Fibroblast of the aortic adventitia (primary cell): ENCODE data around the gene FBL. TPM values are rescaled to one million over a fixed set of nuclear protein-coding genes. Genes with fewer than 3 reads are reported as not detected.

ENCODE experiments used
- DNase-seq: peaks from one replicate; pipeline ENCODE4 v3.0.0-alpha.2; 2010; ENCODE audit warnings: low read depth
- H3K4me3 ChIP-seq: 2 replicates; pipeline ENCODE4 v1.5.1; 2011; ENCODE audit warnings: low read depth, mild to moderate bottlenecking, control low read depth, low read length, moderate library complexity
- CTCF ChIP-seq: IDR thresholded peaks from 2 replicates; pipeline ENCODE4 v1.5.1; 2011; ENCODE audit warnings: mild to moderate bottlenecking, low read length, control low read depth, inconsistent platforms; ENCODE audit not compliant: insufficient read depth
- total RNA-seq: library from RNA; depleted of rRNA; stranded (reverse); fragments of >200 nt; gene quantifications from 2 replicates; pipeline ENCODE4 v1.2.3, GENCODE V29; 2012; ENCODE audit warnings: low replicate concordance

FBL gene
- total RNA-seq, 1 donor: 162 TPM

DNA sequence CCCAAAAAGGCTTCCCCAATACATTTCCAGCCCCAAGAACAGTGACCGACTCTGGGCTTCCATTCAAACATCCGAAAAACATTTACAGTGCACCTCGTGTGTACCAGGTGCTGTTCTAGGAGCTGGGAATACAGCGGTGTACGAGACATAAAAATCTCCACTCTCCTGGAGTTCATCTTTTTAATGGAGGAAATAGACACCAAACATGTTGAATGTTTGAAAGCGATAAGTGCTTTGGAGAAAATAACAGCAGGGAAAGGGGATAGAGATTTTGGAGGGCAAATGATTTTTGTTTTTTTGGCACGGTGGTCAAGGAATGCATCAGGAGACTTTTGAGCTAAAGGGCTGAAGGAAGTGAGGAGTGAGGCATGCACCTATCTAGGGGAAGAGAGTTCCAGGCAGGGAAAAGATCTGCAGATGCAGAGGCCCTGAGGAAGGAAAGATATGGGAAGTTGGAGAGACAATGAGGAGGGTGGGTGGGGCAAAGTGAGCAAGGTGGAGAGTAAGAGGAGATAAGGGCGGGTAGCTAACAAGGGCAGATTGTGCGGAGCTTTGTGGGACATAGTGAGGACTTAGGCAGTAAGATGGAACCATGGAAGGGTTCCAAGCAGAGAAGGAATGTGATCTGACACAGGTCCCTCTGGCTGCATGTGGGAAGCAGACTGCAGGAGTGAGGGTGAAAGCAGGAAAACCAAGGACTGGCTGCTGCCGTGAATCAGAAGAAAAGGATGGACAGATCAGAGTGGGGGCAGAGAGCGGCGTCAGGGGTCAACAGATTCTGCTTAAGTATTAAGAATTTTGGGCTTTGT is 703 bp upstream of the FBL start:
- TF ChIP-seq CTCF: no peak
- peak overlapping the region; percentile 64 for H3K4me3 ChIP-seq
- peak; percentile 15 for DNase-seq

- H3K4me3 ChIP-seq: peak overlapping the region; percentile 95
- DNase-seq: peak; percentile 22
- TF ChIP-seq CTCF: peak; percentile 19
These were observed 621 bp downstream of the FBL start for GRCh38 chr19:39845584-39845932.

DNA sequence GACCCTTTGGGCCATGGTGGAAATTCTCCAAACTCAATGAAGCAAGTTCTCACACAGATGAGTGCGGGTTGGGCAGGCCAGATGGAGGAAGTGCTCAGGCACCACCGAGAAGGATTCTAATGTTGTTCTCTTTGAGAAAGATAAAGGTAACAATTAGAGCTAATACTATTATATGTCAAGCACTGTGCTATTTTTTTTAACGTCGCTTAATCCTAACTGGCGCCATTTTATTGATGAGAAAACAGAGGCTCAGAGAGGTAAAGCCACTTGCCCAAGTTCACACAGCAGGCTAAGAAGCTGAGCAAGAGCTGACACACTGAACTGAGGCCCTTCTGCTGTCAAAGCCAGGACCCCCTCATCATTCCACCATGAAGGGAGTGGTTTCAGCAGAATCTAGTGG is 1.0 kb downstream of the FBL start:
- TF ChIP-seq CTCF: no peak
- DNase-seq: no peak
- H3K4me3 ChIP-seq: peak overlapping the region; percentile 95

- peak; percentile 70 for DNase-seq
- peak; percentile 74 for TF ChIP-seq CTCF
- H3K4me3 ChIP-seq: peak overlapping the region; percentile 95
These were observed 2.0 kb downstream of the FBL start for GRCh38 chr19:39843919-39844793.

- DNase-seq: no peak
- H3K4me3 ChIP-seq: no peak overlapping the region
- TF ChIP-seq CTCF: no peak
These were observed 3.3 kb downstream of the FBL start for GRCh38 chr19:39842693-39843435.

- no peak for DNase-seq
- H3K4me3 ChIP-seq: no peak overlapping the region
- no peak for TF ChIP-seq CTCF
These were observed 5.1 kb downstream of the FBL start for GRCh38 chr19:39841041-39841440.
